Measurements from ENCODE around the gene HSPA1L. TPM values are rescaled to one million over a fixed set of nuclear protein-coding genes. Genes with fewer than 3 reads are reported as not detected.
A peak's percentile ranks its signal among the peaks of the same experiment; 100 is the strongest.
"Not testable (repeated sequence)": the region's sequence is repeated elsewhere in the genome, so short reads cannot be mapped to it uniquely, and the experiment has no call there.

The HSPA1L gene
- total and polyA plus RNA-seq, 4 donors: 0.27 to 0.79 (median 0.47) TPM

DNA sequence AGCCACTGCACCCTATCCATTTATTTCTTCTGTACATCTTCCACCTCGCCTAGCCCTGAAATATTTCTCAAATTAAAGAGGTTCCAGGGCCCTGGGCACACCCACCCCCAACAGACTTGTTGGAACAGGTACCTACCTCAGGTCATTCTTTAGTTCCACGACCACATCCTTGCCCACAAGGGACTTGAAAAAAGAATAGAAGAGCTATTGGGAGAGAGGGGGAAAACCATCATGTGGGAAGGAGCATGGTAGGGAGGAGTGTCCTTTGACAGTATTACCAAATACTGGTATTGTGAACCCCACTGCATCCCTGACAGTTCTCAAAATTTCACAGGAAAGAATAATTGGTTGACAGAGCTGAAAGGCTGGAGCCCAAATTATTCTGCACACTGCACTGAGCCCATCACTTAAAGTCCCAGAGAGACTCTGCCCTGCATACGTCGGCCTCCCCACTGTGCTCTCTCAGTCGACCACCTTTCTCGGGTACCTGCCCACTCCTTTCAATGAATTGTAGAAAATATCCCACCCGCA is 9.1 kb downstream of the HSPA1L start:
- no peaks in the 10 kb centered on the region for H3K9me3 ChIP-seq (ENCODE audit: control insufficient read depth in 4 of 4, low read length in 3 of 4)
- peaks cover 4 to 15% (median 9%) of the 10 kb centered on the region in 4 donors for H3K4me1 ChIP-seq (ENCODE audit: control insufficient read depth in 4 of 4, insufficient read depth in 4 of 4, low read length in 3 of 4)
- no peaks in the 10 kb centered on the region for H3K27me3 ChIP-seq (ENCODE audit: control insufficient read depth in 4 of 4, insufficient read depth in 4 of 4, low read length in 3 of 4)
- no peaks in the 10 kb centered on the region for H3K36me3 ChIP-seq (ENCODE audit: control insufficient read depth in 4 of 4, insufficient read depth in 3 of 4, low read depth in 1 of 4, low read length in 3 of 4)
- WGBS: 23% methylated on average over 7 of the region's 7 CpGs
- DNase-seq (ENCODE audit: low spot score): no peak
- peak overlapping the region; percentile 85 to 94 for H3K9ac ChIP-seq (ENCODE audit: low read depth in 1 of 2, low read length in 2 of 2)
- TF ChIP-seq, protein P1, sequence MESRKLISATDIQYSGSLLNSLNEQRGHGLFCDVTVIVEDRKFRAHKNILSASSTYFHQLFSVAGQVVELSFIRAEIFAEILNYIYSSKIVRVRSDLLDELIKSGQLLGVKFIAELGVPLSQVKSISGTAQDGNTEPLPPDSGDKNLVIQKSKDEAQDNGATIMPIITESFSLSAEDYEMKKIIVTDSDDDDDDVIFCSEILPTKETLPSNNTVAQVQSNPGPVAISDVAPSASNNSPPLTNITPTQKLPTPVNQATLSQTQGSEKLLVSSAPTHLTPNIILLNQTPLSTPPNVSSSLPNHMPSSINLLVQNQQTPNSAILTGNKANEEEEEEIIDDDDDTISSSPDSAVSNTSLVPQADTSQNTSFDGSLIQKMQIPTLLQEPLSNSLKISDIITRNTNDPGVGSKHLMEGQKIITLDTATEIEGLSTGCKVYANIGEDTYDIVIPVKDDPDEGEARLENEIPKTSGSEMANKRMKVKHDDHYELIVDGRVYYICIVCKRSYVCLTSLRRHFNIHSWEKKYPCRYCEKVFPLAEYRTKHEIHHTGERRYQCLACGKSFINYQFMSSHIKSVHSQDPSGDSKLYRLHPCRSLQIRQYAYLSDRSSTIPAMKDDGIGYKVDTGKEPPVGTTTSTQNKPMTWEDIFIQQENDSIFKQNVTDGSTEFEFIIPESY (IDR thresholded peaks at IDR 0.05): no peak
- TF ChIP-seq, protein P2, sequence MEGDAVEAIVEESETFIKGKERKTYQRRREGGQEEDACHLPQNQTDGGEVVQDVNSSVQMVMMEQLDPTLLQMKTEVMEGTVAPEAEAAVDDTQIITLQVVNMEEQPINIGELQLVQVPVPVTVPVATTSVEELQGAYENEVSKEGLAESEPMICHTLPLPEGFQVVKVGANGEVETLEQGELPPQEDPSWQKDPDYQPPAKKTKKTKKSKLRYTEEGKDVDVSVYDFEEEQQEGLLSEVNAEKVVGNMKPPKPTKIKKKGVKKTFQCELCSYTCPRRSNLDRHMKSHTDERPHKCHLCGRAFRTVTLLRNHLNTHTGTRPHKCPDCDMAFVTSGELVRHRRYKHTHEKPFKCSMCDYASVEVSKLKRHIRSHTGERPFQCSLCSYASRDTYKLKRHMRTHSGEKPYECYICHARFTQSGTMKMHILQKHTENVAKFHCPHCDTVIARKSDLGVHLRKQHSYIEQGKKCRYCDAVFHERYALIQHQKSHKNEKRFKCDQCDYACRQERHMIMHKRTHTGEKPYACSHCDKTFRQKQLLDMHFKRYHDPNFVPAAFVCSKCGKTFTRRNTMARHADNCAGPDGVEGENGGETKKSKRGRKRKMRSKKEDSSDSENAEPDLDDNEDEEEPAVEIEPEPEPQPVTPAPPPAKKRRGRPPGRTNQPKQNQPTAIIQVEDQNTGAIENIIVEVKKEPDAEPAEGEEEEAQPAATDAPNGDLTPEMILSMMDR (IDR thresholded peaks at IDR 0.05; ENCODE audit: low read depth, low read length, missing input control): no peak
- no peak for TF ChIP-seq NR2F2 (IDR thresholded peaks at IDR 0.05)
- no peak for TF ChIP-seq TAF1 (conservative IDR thresholded peaks at IDR 0.05)
- TF ChIP-seq JUND (IDR thresholded peaks at IDR 0.05): no peak
- TF ChIP-seq FOXA2 (IDR thresholded peaks at IDR 0.05): no peak
- TF ChIP-seq, protein P3, sequence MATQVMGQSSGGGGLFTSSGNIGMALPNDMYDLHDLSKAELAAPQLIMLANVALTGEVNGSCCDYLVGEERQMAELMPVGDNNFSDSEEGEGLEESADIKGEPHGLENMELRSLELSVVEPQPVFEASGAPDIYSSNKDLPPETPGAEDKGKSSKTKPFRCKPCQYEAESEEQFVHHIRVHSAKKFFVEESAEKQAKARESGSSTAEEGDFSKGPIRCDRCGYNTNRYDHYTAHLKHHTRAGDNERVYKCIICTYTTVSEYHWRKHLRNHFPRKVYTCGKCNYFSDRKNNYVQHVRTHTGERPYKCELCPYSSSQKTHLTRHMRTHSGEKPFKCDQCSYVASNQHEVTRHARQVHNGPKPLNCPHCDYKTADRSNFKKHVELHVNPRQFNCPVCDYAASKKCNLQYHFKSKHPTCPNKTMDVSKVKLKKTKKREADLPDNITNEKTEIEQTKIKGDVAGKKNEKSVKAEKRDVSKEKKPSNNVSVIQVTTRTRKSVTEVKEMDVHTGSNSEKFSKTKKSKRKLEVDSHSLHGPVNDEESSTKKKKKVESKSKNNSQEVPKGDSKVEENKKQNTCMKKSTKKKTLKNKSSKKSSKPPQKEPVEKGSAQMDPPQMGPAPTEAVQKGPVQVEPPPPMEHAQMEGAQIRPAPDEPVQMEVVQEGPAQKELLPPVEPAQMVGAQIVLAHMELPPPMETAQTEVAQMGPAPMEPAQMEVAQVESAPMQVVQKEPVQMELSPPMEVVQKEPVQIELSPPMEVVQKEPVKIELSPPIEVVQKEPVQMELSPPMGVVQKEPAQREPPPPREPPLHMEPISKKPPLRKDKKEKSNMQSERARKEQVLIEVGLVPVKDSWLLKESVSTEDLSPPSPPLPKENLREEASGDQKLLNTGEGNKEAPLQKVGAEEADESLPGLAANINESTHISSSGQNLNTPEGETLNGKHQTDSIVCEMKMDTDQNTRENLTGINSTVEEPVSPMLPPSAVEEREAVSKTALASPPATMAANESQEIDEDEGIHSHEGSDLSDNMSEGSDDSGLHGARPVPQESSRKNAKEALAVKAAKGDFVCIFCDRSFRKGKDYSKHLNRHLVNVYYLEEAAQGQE (IDR thresholded peaks at IDR 0.05): no peak
- TF ChIP-seq, protein P4, sequence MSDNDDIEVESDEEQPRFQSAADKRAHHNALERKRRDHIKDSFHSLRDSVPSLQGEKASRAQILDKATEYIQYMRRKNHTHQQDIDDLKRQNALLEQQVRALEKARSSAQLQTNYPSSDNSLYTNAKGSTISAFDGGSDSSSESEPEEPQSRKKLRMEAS (IDR thresholded peaks at IDR 0.05): no peak
- peak overlapping the region; percentile 21 to 80 (median 73) for H3K4me3 ChIP-seq (ENCODE audit: low read depth in 1 of 3, low read length in 3 of 3)
- peak overlapping the region; percentile 91 to 97 for H3K27ac ChIP-seq (ENCODE audit: low read depth in 1 of 2, low read length in 2 of 2)

DNA sequence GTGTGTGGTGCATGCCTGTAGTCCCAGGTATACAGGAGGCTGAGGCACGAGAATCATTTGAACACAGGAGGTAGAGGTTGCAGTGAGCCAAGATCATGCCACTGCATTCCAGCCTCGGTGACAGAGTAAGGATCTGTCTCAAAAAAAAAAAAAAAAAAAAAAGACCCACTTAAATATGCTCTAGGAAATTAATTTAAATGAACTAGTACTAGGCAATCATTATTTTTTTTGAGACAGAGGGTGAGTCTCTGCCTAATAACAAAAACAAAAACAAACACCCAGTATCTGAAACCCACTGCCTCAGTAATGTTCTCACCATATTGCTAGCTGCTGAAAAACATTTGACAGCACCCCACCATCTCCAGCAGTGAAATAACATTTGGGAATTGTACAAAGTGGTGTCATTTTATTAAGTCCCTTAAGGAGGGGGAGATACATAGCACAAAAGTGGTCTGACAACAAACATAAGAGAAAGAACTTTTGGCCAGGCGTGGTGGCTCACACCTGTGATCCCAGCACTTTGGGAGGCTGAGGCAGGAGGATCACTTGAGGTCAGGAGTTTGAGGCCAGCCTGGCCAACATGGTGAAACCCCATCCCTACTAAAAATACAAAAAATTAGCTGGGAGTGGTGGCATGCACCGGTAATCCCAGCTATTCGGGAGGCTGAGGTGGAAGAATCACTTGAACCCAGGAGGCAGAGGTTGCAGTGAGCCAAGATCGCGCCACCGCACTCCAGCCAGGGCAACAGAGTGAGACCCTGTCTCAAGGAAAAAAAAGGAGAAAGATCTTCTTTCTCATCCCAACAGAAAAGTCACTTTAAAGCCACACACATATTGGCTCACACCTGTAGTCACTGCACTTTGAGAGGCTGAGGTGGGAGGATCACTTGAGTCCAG is 13.8 kb downstream of the HSPA1L start:
- not testable (repeated sequence) for DNase-seq (ENCODE audit: low spot score); H3K36me3 ChIP-seq (ENCODE audit: control insufficient read depth in 4 of 4, insufficient read depth in 3 of 4, low read depth in 1 of 4, low read length in 3 of 4); H3K9ac ChIP-seq (ENCODE audit: low read depth in 1 of 2, low read length in 2 of 2); H3K27ac ChIP-seq (ENCODE audit: low read depth in 1 of 2, low read length in 2 of 2); H3K4me3 ChIP-seq (ENCODE audit: low read depth in 1 of 3, low read length in 3 of 3); H3K27me3 ChIP-seq (ENCODE audit: control insufficient read depth in 4 of 4, insufficient read depth in 4 of 4, low read length in 3 of 4); H3K4me1 ChIP-seq (ENCODE audit: control insufficient read depth in 4 of 4, insufficient read depth in 4 of 4, low read length in 3 of 4); H3K9me3 ChIP-seq (ENCODE audit: control insufficient read depth in 4 of 4, low read length in 3 of 4)
- 97% methylated on average over 8 of the region's 8 CpGs for WGBS
